AG08396 (cell line): ENCODE measurements around the gene MYH10.
"Not testable (repeated sequence)": the region's sequence is repeated elsewhere in the genome, so short reads cannot be mapped to it uniquely, and the experiment has no call there.

Source experiments
- DNase-seq: peaks from one replicate; pipeline ENCODE4 v3.0.0; 2012; ENCODE audit warnings: low spot score, mixed read lengths

MYH10 gene

DNA sequence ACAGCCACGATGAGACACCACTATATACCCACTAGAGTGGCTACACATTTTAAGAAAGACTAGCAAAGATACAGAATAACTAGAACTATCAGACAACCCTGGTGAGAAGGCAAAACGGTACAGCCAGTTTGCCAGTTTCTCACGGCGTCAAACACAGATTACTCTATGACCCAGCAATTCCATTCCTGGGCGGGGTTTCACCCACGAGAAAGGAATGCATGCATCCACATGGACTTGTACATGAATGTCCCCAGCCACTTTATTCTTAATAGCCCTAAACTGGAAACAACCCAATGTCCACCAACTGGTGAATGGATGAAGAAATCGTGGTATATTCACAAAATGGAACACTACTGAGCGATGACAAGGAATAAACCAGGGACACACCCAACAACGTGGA, 74.5 kb downstream of the MYH10 start:
- DNase-seq, result no peak

- DNase-seq, result no peak
Measured at GRCh38 chr17:8555062-8555461, 75.5 kb downstream of the MYH10 start.

- no peak for DNase-seq
Measured at GRCh38 chr17:8552577-8553320, 77.8 kb downstream of the MYH10 start.

DNA sequence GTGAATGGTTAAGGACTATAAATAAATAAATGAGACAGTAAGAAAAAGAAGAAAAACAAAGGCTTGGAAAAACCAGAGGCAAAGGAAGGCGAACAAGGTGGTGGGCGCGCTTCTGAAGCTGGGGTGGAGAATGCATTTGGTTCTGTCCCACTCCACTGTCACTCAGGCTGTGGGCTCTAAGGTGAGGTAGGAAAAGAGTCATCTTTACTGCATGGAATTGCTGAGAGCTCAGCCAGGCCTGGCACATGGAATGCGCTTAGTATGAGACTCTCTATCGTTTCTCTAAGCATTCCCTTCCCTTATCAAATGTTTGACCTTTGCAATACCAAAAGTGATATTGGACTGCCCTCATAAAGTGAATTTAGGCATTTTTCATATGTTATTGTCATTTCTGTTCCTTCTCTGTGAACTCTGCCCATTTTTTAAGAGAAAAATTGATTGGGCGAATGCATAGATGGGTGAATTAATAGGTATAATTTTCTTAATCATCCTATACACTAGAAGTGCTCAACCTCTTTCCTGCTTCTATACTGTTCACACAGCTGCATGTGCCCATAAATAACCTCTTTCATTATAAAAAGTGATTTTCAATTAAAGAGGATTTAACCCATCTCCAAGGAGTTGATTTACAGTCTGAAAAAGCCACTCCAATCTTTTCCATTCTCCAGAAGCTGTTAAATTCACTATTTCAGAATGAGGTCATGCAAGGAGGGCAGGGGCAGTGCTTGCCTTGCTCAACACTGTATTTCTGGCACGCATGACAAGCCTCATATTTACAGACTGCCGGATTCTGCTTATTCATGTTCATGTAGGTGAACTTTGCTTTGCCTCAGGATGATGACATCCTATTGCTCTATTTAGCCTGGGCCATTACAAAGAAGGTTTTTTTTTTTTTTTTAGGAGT, 87.7 kb downstream of the MYH10 start:
- peak; percentile 78 for DNase-seq

DNA sequence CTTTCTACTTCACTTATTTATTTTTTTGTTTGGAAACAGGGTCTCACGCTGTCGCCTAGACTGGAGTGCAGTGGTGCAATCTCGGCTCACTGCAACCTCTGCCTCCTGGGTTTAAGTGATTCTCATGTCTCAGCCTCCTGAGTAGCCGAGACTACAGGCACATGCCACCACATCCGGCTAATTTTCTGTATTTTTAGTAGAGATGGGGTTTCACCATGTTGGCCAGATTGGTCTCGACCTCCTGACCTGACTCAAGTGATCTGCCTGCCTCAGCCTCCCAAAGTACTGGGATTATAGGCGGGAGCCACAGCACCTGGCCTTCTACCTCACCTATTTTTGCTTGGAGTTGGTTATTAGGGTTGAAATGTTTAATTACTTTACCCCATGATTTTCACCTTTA, 90.5 kb downstream of the MYH10 start:
- not testable (repeated sequence) for DNase-seq

DNA sequence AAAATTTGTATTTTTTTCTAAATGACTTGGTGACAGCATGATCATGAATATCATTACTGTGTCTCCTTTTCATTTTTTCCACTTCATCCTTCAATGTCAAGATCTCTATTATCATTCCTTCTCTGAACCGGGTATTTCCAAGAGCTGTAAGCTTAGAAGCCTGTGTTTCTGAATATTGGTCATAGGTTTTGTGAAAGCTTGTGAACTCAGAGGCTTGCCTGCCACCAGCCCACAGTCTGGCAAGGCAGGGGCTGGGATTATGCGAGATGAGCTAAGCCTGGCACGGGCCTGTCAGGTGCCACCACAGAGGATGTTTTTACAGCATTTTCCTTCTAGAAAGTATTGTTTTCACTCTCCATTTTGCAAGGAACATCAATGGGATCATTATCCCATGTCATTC, 92.8 kb downstream of the MYH10 start:
- DNase-seq, result no peak

DNA sequence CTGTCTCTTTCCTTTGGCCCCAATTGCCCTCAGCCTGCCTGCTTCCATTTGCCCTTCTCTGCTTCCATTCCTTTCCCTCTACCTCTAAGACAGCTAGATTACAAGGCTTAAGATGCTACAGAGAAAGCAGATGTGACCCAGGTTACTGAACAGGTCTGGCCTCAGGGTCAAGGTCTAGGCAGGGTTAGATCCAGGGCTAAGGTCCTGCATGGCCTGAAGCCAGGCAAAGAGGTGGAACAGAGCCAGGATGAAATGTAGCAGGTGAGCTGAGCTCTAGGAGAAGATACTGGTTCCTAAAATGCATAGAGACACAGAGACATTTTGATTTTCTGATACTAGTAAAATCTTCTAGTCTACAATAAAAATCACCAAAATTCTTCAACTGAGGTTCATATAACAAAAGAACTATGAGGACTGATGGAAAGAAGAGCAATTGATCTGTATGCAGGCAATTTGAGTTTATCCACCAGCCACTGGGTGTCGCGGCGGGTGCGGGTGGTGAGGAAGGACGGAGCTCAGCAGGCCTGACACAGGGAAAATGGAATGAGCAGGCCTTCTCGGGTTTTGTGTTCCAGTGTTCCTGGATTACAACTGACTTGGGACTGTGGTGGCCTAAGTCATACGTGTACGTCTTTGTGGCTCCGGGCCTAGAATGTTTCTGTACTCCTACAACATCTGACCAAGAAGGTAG, 95.9 kb downstream of the MYH10 start:
- DNase-seq, result no peak

DNA sequence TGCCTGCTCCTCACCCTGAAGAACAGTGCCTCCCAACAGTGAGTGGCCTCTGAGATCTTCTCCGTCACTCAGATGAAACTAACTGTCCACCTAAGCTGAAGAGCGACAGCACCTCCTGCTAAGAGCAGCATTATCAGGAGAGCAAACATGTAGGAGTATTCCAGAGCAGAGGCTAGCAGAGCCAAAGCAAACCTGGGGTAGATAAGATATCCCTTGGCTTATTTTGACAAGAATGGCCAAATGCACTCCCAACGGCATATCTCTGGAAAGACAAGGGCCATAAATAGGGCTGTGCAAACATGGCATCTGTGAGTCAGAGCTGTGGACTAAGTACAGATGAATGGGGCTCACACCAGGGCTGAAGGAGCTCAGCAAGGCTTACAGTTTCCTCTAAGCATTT, 98.5 kb downstream of the MYH10 start:
- peak; percentile 29 for DNase-seq

DNA sequence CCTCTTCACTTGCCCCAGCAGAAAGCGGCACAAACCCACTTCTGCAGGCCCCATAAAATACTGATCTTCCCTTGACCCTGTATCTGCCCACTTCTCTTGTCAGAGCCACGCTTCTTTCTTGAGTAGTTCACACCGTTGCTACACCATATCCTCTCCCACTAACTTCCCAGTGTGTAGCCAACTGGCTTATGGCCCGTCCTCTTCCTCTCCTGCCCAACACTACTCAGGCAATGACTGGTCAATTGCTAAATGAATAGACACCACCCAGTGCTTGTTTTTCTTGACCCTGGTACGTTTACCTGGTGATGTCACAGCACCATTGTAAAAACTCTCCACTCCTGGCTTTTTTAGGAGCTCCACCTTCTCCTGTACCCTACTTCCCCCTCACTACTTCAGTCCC, 107.9 kb downstream of the MYH10 start:
- DNase-seq, result no peak

GRCh38 chr17:8520981-8521380, 109.5 kb downstream of the MYH10 start:
- DNase-seq, result no peak

GRCh38 chr17:8518850-8519249, 111.7 kb downstream of the MYH10 start:
- no peak for DNase-seq

DNA sequence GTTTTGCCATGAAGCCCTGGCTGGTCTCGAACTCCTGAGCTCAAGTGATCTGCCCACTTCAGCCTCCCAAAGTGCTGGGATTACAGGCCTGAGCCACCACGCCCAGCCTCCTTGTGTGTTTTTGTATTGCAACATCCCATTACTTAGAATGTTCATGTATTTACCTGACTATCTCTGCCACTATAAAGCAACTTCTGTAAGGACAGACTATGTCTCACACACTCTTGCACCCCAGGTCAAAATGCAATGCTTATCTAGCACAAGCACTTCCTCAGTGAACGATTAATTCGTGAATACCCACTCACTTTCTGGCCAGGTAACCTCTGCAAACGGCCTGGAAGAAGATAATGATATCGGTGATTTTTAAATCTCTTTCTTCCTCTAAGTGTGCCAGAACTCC, 112.2 kb downstream of the MYH10 start:
- DNase-seq, result no peak

GRCh38 chr17:8514801-8515200, 115.7 kb downstream of the MYH10 start:
- DNase-seq, result no peak

GRCh38 chr17:8506145-8506544, 124.4 kb downstream of the MYH10 start:
- DNase-seq, result no peak

DNA sequence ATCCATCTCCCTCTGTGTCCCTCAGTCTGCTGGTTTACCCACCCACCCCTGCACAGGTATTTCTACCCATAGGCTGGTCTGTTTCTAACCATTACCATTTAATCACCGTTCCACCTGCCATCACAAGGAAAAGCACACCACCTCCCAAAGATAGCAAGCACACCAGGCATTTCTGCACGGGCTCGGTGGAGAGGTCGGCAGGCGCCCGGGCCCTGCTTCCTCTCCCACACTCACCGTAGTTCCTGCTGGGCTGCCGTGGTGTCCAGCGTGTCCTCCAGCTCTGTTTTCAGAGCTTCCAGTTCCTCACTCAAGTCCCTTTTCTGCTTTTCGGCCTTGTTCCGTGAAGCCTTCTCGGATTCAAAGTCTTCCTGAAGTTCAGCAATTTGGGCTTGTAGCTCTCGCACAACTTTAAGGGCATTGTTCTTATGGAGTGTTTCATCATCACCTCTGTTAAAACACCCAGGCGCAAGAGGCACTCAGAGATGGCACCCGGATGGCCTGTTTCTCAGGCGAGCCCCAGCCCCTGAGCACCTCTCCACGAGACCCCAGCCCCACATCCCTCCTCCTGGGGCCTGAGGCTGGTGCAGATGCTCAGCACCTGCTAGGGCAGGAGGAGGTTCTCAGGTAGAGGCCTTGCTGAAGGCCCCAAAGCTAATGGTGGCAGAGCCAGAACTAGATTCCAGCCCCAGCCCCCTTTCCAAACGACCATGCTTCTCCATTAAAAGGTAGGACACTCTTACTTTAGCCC, 125.9 kb downstream of the MYH10 start:
- DNase-seq, result no peak

GRCh38 chr17:8503807-8504206, 126.7 kb downstream of the MYH10 start:
- no peak for DNase-seq

- no peak for DNase-seq
Measured at GRCh38 chr17:8503368-8503767, 127.2 kb downstream of the MYH10 start.

- no peak for DNase-seq
Measured at GRCh38 chr17:8502126-8502525, 128.4 kb downstream of the MYH10 start.

DNA sequence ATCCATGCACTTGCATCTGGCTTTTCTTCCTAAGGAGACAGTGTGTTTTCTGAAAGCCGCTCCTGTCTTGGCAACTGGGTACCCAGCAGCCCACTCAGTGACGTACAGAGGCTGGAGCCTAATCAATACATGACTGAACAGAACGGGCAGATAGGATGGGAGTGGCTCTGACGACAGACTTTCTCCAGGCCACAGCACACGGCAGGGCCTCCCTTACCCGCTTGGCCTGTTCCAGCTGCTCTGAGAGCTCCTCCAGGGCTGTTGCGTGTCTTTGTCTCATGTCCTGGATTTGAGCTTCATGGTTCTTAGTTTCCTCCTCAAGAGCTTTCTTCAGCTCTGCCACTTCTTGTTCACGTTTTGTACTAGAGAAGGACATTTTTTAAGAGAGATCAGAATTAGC, 129.9 kb downstream of the MYH10 start:
- no peak for DNase-seq

DNA sequence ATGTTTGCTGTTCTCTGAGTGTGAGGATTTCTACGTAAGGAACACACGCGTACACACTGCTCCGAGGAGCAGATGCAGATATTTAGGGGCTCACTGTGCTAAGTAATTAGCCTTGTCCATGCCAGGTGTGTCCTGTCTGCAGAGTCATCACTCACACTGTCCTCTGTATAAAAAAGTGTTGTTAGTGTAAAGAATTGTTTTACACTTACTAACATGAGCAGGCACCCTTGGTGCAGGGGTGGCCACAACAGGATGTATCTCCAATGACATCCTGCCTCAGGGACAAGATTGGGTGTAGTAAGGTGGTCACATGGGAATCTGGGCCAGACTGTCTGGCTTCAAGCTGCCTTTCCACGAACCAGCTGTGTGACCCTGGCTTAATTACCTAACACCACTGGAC, 130.9 kb downstream of the MYH10 start:
- no peak for DNase-seq

DNA sequence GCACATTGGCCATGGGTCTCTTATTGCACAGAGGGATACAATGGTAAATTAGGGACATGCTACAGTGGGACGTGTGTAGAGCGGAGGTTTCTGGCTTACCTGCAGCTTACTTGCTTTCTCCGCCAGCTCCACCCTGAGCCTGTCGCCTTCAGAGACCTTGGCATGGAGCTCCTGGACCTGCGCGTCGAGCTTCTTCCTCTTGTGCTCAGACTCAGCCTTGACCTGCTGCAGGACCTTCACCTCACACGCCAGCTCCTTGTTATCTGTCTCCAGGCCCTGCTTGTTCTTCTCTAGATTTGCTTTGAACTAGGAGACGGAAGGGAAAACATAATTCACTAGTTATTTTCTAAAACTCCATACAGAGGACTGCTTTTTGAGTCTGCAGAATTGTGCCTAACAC, 131.4 kb downstream of the MYH10 start:
- DNase-seq, result no peak

- no peak for DNase-seq
Measured at GRCh38 chr17:8496081-8496480, 134.4 kb downstream of the MYH10 start.
